Stimulated activated CD8-positive, alpha-beta memory T cell treated with anti-CD3 and anti-CD28 coated beads, Interleukin-7, amount 100 ng/mL, for 48 hours (primary cell): ENCODE results near the gene ALPK3.

ENCODE experiments used
- DNase-seq, 2 donors: peaks; one replicate each; pipeline ENCODE4 v3.0.0-alpha.2; 2020; ENCODE audit warnings: low read depth in 1 of 2; ENCODE audit errors: extremely low read depth in 1 of 2

ALPK3 gene

DNA sequence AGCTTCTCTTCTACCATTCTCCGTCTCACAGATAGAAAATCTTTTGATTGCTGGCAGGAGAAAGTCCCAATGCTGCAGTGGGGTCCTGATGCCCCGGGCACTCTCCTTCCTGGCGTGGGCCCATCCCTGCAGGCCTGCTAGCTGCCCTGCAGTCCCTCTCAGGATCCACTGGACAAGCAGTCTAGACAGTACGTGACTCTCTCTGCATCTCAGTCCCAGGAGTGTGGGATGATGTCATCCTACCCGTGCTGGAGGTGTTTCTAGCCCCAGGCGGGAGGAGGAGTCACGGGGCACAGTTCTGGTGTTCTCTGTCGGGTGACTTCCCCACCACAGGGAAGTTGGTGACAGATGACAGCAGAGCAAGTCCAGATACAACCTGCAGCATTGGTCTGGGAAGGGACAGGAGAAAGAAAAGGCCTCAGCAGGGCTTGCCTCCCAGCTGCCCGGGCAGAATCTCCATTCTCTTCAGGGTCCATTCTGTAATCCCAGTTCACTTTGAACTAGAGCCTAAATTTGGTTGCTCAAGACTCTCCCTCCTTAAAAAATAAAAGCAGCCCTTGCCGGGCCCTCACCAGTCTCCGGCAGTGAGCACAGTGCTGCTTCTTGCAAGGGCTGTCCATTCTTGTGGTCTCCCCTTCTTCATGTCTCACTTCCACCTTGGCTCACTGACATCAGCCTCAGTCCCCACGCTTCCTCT is 97.9 kb downstream of the ALPK3 start:
- peak; percentile 34 to 70 for DNase-seq

DNA sequence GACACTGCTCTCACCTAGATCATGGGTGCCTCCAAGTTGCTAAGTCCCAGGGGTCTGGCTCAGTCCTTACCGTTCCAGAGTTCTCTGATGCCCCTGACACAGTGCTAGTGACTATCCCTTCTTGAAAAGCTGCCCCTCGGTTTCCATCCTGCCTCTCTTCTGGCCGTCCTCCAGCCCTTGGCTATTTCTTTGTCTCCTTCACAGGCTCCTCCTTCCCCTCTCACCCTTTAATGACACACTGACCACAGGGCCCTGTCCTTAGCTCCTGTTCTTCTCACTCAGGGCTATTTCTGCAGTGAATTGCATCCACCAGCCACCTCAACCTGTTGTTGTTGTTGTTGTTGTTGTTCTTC is 98.4 kb downstream of the ALPK3 start:
- no peak for DNase-seq

- no peak for DNase-seq
Observed at GRCh38 chr15:84917452-84917851, 100.3 kb downstream of the ALPK3 start.

- no peak for DNase-seq
Observed at GRCh38 chr15:84919106-84919667, 102.0 kb downstream of the ALPK3 start.

DNA sequence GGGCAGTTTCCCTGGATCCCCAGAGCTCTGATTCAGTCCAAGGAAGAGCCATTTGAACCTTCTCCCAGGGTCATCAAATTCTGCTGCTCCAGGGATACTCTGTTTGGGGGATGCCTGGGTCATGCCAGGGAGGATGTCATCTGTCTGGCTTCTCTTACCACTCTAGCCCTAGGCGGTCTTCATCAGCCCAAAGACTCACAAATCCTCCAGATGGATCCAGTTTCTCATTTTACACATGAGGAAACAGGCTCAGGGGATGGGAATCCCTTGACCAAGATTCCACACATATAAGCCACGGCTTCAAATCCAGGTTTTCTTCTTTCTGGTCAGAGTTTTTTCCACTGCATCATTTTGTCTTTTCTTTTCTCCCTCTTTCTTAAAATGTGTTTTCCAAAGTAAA is 104.0 kb downstream of the ALPK3 start:
- DNase-seq: no peak

GRCh38 chr15:84922530-84922929 is 105.4 kb downstream of the ALPK3 start:
- DNase-seq: no peak
